H1 (cell line): ENCODE data around the gene SLC25A42. TPM values are rescaled to one million over a fixed set of nuclear protein-coding genes. Genes with fewer than 3 reads are reported as not detected.

ENCODE experiments used
- CTCF ChIA-PET: fragments of 300-600 bp; sonication (Branson Sonifier 250); formaldehyde crosslinking; loops from one replicate; lab custom pipeline; 2021; ENCODE audit not compliant: partially characterized antibody; lab: Charles Lee
- POLR2A ChIA-PET: fragments of 300-600 bp; sonication (Branson Sonifier 250); formaldehyde crosslinking; loops from one replicate; lab custom pipeline; 2021; ENCODE audit warnings: inconsistent platforms; ENCODE audit not compliant: partially characterized antibody; lab: Charles Lee
- DNase-seq, 2 experiments: peaks; one replicate each; pipeline versions ENCODE4 v3.0.0 to v3.0.0-alpha.2; 2010 to 2022; ENCODE audit warnings: low spot score in 2 of 2, low read depth in 1 of 2, mixed read lengths in 1 of 2
- FAIRE-seq: peaks from 2 replicates; lab custom pipeline; 2011; peaks lifted over from hg19 to GRCh38; lab: Jason Lieb, UNC
- H2AFZ ChIP-seq: 2 replicates; pipeline ENCODE4 v1.8.1; 2012; ENCODE audit warnings: low read length, inconsistent platforms
- H2AK5ac ChIP-seq: 2 replicates; pipeline ENCODE4 v1.6.1; 2013; ENCODE audit warnings: low read depth, low read length
- H2BK120ac ChIP-seq: replicated peaks from 2 replicates; pipeline ENCODE3; 2013; ENCODE audit warnings: low read depth, low read length, inconsistent platforms
- H2BK12ac ChIP-seq: 2 replicates; pipeline ENCODE4 v1.6.1; 2013; ENCODE audit warnings: low read depth, low read length
- H2BK15ac ChIP-seq: 2 replicates; pipeline ENCODE4 v1.6.1; 2013; ENCODE audit warnings: low read length
- H2BK20ac ChIP-seq: 2 replicates; pipeline ENCODE4 v1.6.1; 2013; ENCODE audit warnings: low read length
- H2BK5ac ChIP-seq: 2 replicates; pipeline ENCODE4 v1.6.1; 2013; ENCODE audit warnings: low read depth, low read length
- H3K14ac ChIP-seq: 2 replicates; pipeline ENCODE4 v1.6.1; 2013; ENCODE audit warnings: inconsistent platforms; ENCODE audit not compliant: insufficient read length
- H3K18ac ChIP-seq: 2 replicates; pipeline ENCODE4 v1.6.1; 2013; ENCODE audit warnings: low read length; ENCODE audit errors: extremely low read depth
- H3K23ac ChIP-seq: 2 replicates; pipeline ENCODE4 v1.6.1; 2013; ENCODE audit warnings: inconsistent platforms; ENCODE audit not compliant: insufficient read length
- H3K23me2 ChIP-seq: 2 replicates; pipeline ENCODE4 v1.6.1; 2013; ENCODE audit warnings: low read depth, low read length
- H3K27ac ChIP-seq: 2 replicates; pipeline ENCODE4 v1.6.1; 2011; ENCODE audit warnings: low read depth, low read length, inconsistent platforms
- H3K27me3 ChIP-seq, 4 experiments: replicated peaks in 1 of 4; 1 replicate in 1 of 4; 2 replicates in 3 of 4; pipeline versions ENCODE4 v1.6.1 to v1.8.1; 2011 to 2013; ENCODE audit warnings: low read length in 3 of 4, mild to moderate bottlenecking in 3 of 4, inconsistent platforms in 2 of 4, mixed read lengths in 2 of 4, moderate library complexity in 1 of 4; ENCODE audit not compliant: control insufficient read depth in 3 of 4, insufficient read depth in 3 of 4; ENCODE audit errors: extremely low read depth in 1 of 4
- H3K36me3 ChIP-seq, 4 experiments: 2 replicates each; pipeline versions ENCODE4 v1.6.1 to v1.8.1; 2011 to 2013; ENCODE audit warnings: mild to moderate bottlenecking in 4 of 4, low read length in 3 of 4, moderate library complexity in 2 of 4, control low read depth in 1 of 4, inconsistent platforms in 1 of 4; ENCODE audit not compliant: insufficient read depth in 4 of 4, control insufficient read depth in 2 of 4
- H3K4ac ChIP-seq: replicated peaks from 2 replicates; pipeline ENCODE3; 2013; ENCODE audit warnings: low read length, low read depth, mixed read lengths, inconsistent platforms; ENCODE audit not compliant: insufficient read length
- H3K4me1 ChIP-seq, 4 experiments: replicated peaks in 1 of 4; 1 replicate in 1 of 4; 2 replicates in 3 of 4; pipeline versions ENCODE4 v1.6.1 to v1.8.1; 2011 to 2013; ENCODE audit warnings: low read length in 3 of 4, inconsistent platforms in 2 of 4, mixed read lengths in 1 of 4; ENCODE audit not compliant: insufficient read depth in 4 of 4, control insufficient read depth in 3 of 4
- H3K4me2 ChIP-seq, 2 experiments: 2 replicates each; pipeline versions ENCODE4 v1.6.1 to v1.8.1; 2011 to 2013; ENCODE audit warnings: low read depth in 2 of 2, low read length in 2 of 2, control low read depth in 1 of 2, inconsistent platforms in 1 of 2, mild to moderate bottlenecking in 1 of 2; ENCODE audit not compliant: insufficient read depth in 1 of 2
- H3K4me3 ChIP-seq, 4 experiments: fragments of 200-600, 300-600 bp in 1 of 4; sonication (generic), shearing (Covaris generic), sonication (Bioruptor Twin) in 1 of 4; 2 replicates each; pipeline versions ENCODE4 v1.5.1 to v1.8.1; 2011 to 2016; ENCODE audit warnings: low read length in 4 of 4, low read depth in 3 of 4, control low read depth in 2 of 4, inconsistent platforms in 2 of 4, mild to moderate bottlenecking in 2 of 4, mixed read lengths in 1 of 4, moderate library complexity in 1 of 4; ENCODE audit not compliant: insufficient read depth in 2 of 4; ENCODE audit errors: extremely low read depth in 1 of 4
- H3K56ac ChIP-seq: replicated peaks from 2 replicates; pipeline ENCODE3; 2013; ENCODE audit warnings: low read depth, mild to moderate bottlenecking, mixed read lengths, low read length, inconsistent platforms; ENCODE audit not compliant: insufficient read length
- H3K79me1 ChIP-seq: 2 replicates; pipeline ENCODE4 v1.6.1; 2013; ENCODE audit warnings: low read depth, low read length, control low read depth
- H3K79me2 ChIP-seq, 2 experiments: 2 replicates each; pipeline versions ENCODE4 v1.6.1 to v1.8.1; 2012 to 2013; ENCODE audit warnings: low read length in 2 of 2, mild to moderate bottlenecking in 2 of 2, inconsistent platforms in 1 of 2; ENCODE audit not compliant: insufficient read depth in 2 of 2, control insufficient read depth in 1 of 2
- H3K9ac ChIP-seq, 4 experiments: replicated peaks in 1 of 4; 1 replicate in 1 of 4; 2 replicates in 3 of 4; pipeline versions ENCODE4 v1.6.1 to v1.8.1; 2011 to 2013; ENCODE audit warnings: low read depth in 3 of 4, low read length in 3 of 4, control low read depth in 2 of 4, mild to moderate bottlenecking in 2 of 4, moderate library complexity in 2 of 4, inconsistent platforms in 1 of 4; ENCODE audit errors: extremely low read depth in 1 of 4
- H3K9me3 ChIP-seq, 2 experiments: 2 replicates each; pipeline versions ENCODE4 v1.6.1 to v1.8.1; 2012 to 2013; ENCODE audit warnings: mild to moderate bottlenecking in 2 of 2, moderate library complexity in 2 of 2, control low read depth in 1 of 2, inconsistent platforms in 1 of 2, low read depth in 1 of 2, low read length in 1 of 2, mixed read lengths in 1 of 2; ENCODE audit not compliant: insufficient read depth in 2 of 2
- H4K20me1 ChIP-seq, 2 experiments: replicated peaks in 1 of 2; 2 replicates each; pipeline versions ENCODE3 to v1.8.1; 2011 to 2013; ENCODE audit warnings: inconsistent platforms in 2 of 2, low read length in 2 of 2, mild to moderate bottlenecking in 1 of 2; ENCODE audit not compliant: insufficient read depth in 2 of 2, control insufficient read depth in 1 of 2
- H4K5ac ChIP-seq: 2 replicates; pipeline ENCODE4 v1.6.1; 2013; ENCODE audit warnings: low read length, low read depth, mixed read lengths, inconsistent platforms; ENCODE audit not compliant: insufficient read length
- H4K8ac ChIP-seq: 2 replicates; pipeline ENCODE4 v1.8.0; 2013; ENCODE audit warnings: mild to moderate bottlenecking, moderate library complexity, low read length, inconsistent platforms; ENCODE audit not compliant: insufficient read depth; ENCODE audit errors: extremely low read depth
- H4K91ac ChIP-seq: replicated peaks from 2 replicates; pipeline ENCODE3; 2013; ENCODE audit warnings: low read length, mixed read lengths, inconsistent platforms; ENCODE audit not compliant: insufficient read length
- ATF3 ChIP-seq: IDR thresholded peaks from 2 replicates; pipeline ENCODE4 v1.6.1; 2011; ENCODE audit warnings: low read depth, mild to moderate bottlenecking, low read length; ENCODE audit not compliant: insufficient read depth
- CBX5 ChIP-seq: fragments of 300-800, 300-1000 bp; sonication (generic); IDR thresholded peaks from 2 replicates; pipeline ENCODE4 v1.7.1; 2016; ENCODE audit warnings: antibody characterized with exemption, low read length, low read depth
- GABPA ChIP-seq: IDR thresholded peaks from 2 replicates; pipeline ENCODE4 v1.6.1; 2011; ENCODE audit warnings: mild to moderate bottlenecking, low read length, moderate library complexity, borderline replicate concordance; ENCODE audit not compliant: insufficient read depth
- KDM1A ChIP-seq: fragments of 200-600, 300-600 bp; sonication (generic); IDR thresholded peaks from 2 replicates; pipeline ENCODE4 v1.7.1; 2016; ENCODE audit warnings: mild to moderate bottlenecking, low read length, borderline replicate concordance
- KDM4A ChIP-seq: IDR thresholded peaks from one replicate; pipeline ENCODE4 v1.7.1; 2012; ENCODE audit warnings: low read depth, mild to moderate bottlenecking, moderate library complexity, low read length, inconsistent platforms; ENCODE audit not compliant: severe bottlenecking
- POLR2A ChIP-seq, 2 experiments: IDR thresholded peaks; 1 replicate in 1 of 2; 2 replicates in 1 of 2; pipeline ENCODE4 v1.6.1; 2011; ENCODE audit warnings: low read depth in 2 of 2, low read length in 2 of 2, mild to moderate bottlenecking in 2 of 2; ENCODE audit errors: control extremely low read depth in 1 of 2
- RBBP5 ChIP-seq: IDR thresholded peaks from 2 replicates; pipeline ENCODE4 v1.7.1; 2012; ENCODE audit warnings: low read depth, mild to moderate bottlenecking, inconsistent platforms, low read length, moderate library complexity, borderline replicate concordance
- RFX5 ChIP-seq: IDR thresholded peaks from 2 replicates; pipeline ENCODE4 v1.6.1; 2011; ENCODE audit warnings: low read depth, low read length, improper control_type of control experiment, borderline replicate concordance
- SP1 ChIP-seq: IDR thresholded peaks from 2 replicates; pipeline ENCODE4 v1.6.1; 2011; ENCODE audit warnings: low read depth, low read length
- TAF1 ChIP-seq: IDR thresholded peaks from 2 replicates; pipeline ENCODE4 v1.6.1; 2011; ENCODE audit warnings: mild to moderate bottlenecking, low read depth, low read length
- TAF7 ChIP-seq: optimal IDR thresholded peaks from 2 replicates; pipeline ENCODE3; 2011; ENCODE audit warnings: low read depth, mild to moderate bottlenecking, inconsistent platforms, low read length, moderate library complexity, borderline replicate concordance
- WGBS, 2 experiments: shearing (Covaris generic) in 1 of 2; methylation state at CpG; one replicate each; pipeline versions ENCODE4 v1.1.6 to v1.1.7; 2013 to 2015; ENCODE audit warnings: low lambda C conversion rate in 2 of 2, mixed read lengths in 2 of 2, inconsistent platforms in 1 of 2, low coverage in 1 of 2, missing lambda C conversion rate in 1 of 2; ENCODE audit not compliant: insufficient replicate concordance in 2 of 2, insufficient coverage in 1 of 2, insufficient read length in 1 of 2; ENCODE audit errors: extremely low coverage in 1 of 2, missing lambda C conversion rate in 1 of 2; 5-methylcytosine and 5-hydroxymethylcytosine counted together
- polyA plus RNA-seq, 7 experiments: library from polyadenylated mRNA; depleted of rRNA in 3 of 7; stranded (reverse) in 5 of 7; unstranded in 2 of 7; fragments of >200 nt in 5 of 7; fragments of 200-250 nt in 2 of 7; gene quantifications; 1 replicate in 5 of 7; 2 replicates in 1 of 7; 4 replicates in 1 of 7; pipeline versions ENCODE4 v1.2.1 to v1.2.3, GENCODE V29; 2011 to 2013; ENCODE audit warnings: missing spikeins in 2 of 7, mixed read lengths in 2 of 7
- total RNA-seq: library from RNA; stranded (reverse); fragmentation: NEBNext Ultra II Directional; extraction: Animal tissue kit (Norgen Biotek cat#: 25700); gene quantifications from 2 replicates; pipeline ENCODE4 v1.2.1, GENCODE V29; 2021

SLC25A42 gene
- total and polyA plus RNA-seq, 2 of the 8 experiments (the other 6 are each of a cell fraction or from before 2014, with no cell fraction given), result 5.9 to 6.2 TPM

- Histone ChIP-seq H2BK15ac (no peak overlapping the region), H3K79me2 (no peaks in the 10 kb centered on the region), H3K4ac (no peak overlapping the region), H3K79me1 (no peaks in the 10 kb centered on the region), H3K18ac (no peak overlapping the region), H3K9me3 (no peaks in the 10 kb centered on the region), H2BK5ac (no peak overlapping the region), H4K20me1 (no peaks in the 10 kb centered on the region), H3K27me3 (no peaks in the 10 kb centered on the region; a peak in 2 of 7 replicates), H3K4me3 (no peak overlapping the region), H3K36me3 (no peaks in the 10 kb centered on the region), H2AK5ac (no peak overlapping the region), H3K4me2 (no peak overlapping the region), H4K8ac (no peak overlapping the region), H2BK120ac (no peak overlapping the region), H3K4me1 (no peaks in the 10 kb centered on the region; a peak in 2 of 7 replicates), H3K14ac (no peak overlapping the region), H3K23ac (no peak overlapping the region), H2BK20ac (no peak overlapping the region), H3K27ac (no peak overlapping the region), H3K56ac (no peak overlapping the region), H2BK12ac (no peak overlapping the region; the same call in 1 of the 2 replicates), H3K23me2 (no peaks in the 10 kb centered on the region), H3K9ac (no peak overlapping the region), H4K91ac (no peak overlapping the region), H2AFZ (no peak overlapping the region), H4K5ac (no peak overlapping the region)
- ChIA-PET POLR2A (interaction anchor here (0.7 to 1.1 kb wide), 2 partner anchors 11 to 47 kb away, joined by 3 read pairs; no protein-coding TSS in a partner anchor), CTCF (interaction anchor here (0.8 to 2.8 kb wide), 11 partner anchors 8 to 48 kb away, joined by 3 to 11 read pairs (median 4); no protein-coding TSS in a partner anchor)
- WGBS, 2 experiments, result 89% methylated on average over 18 of the region's 18 CpGs; no CpG with 5 or more reads in 1 of the 2 experiments
- DNase-seq, result no peak
- FAIRE-seq, result no peak
- TF ChIP-seq RBBP5 (no peak), TAF7 (no peak), POLR2A (IDR thresholded peaks at IDR 0.05; ENCODE audit: control extremely low read depth in 1 of 2, low read depth in 2 of 2, low read length in 2 of 2) (no peak), SP1 (no peak), KDM1A (no peak), RFX5 (no peak), CBX5 (no peak), GABPA (no peak), KDM4A (no peak), TAF1 (no peak), ATF3 (no peak)
Measured at GRCh38 chr19:19098703-19099632, 35.2 kb downstream of the SLC25A42 start.
